Esophagus squamous epithelium (tissue), 5 donors: ENCODE measurements around the gene KRTAP20-4. TPM values are rescaled to one million over a fixed set of nuclear protein-coding genes. Genes with fewer than 3 reads are reported as not detected.

ENCODE experiments used
- DNase-seq: peaks from one replicate; lab custom pipeline; 2025; lab: John Stamatoyannopoulos, UW
- H3K27ac ChIP-seq, 4 donors: fragments of 200-600 bp; sonication (generic); one replicate each; pipeline ENCODE4 v1.5.1; 2016 to 2019; ENCODE audit warnings: mild to moderate bottlenecking in 1 of 4
- H3K27me3 ChIP-seq, 4 donors: fragments of 200-600 bp; sonication (generic); 1 replicate in 3 of 4; 2 replicates in 1 of 4; pipeline versions ENCODE4 v1.5.1 to v1.6.0; 2017 to 2021; ENCODE audit warnings: antibody characterized with exemption in 1 of 4
- H3K36me3 ChIP-seq, 3 donors: fragments of 200-600 bp; sonication (generic); one replicate each; pipeline ENCODE4 v1.5.1; 2016 to 2019
- H3K4me1 ChIP-seq, 3 donors: fragments of 200-600 bp; sonication (generic); one replicate each; pipeline ENCODE4 v1.5.1; 2017 to 2019
- H3K4me3 ChIP-seq, 4 donors: fragments of 200-600 bp; sonication (generic); 1 replicate in 3 of 4; 2 replicates in 1 of 4; pipeline ENCODE4 v1.5.1; 2016 to 2019; ENCODE audit warnings: mild to moderate bottlenecking in 2 of 4, moderate library complexity in 1 of 4
- H3K9me3 ChIP-seq, 3 donors: fragments of 200-600 bp; sonication (generic); one replicate each; pipeline ENCODE4 v1.5.1; 2016 to 2019
- POLR2A ChIP-seq, 4 donors: fragments of 450-650 bp; IDR thresholded peaks; one replicate each; pipeline ENCODE4 v1.6.1; 2017; ENCODE audit warnings: antibody characterized with exemption in 4 of 4, mild to moderate bottlenecking in 4 of 4, moderate library complexity in 3 of 4
- WGBS, 2 donors: methylation state at CpG; one replicate each; pipeline ENCODE4 v1.1.5; 2018; 5-methylcytosine and 5-hydroxymethylcytosine counted together
- intact Hi-C: fragments of 100-400 bp; cut with DNase I; formaldehyde crosslinking; loops from one replicate; pipeline ENCODE4 v1.15.0; 2022
- total RNA-seq, 4 donors: library from RNA; depleted of rRNA; stranded (reverse); fragments of >200 nt; gene quantifications; one replicate each; pipeline ENCODE4 v1.1.0, GENCODE V29; 2016
- TF ChIP-seq, protein P1 (sequence below), 6 experiments: fragments of 450-650 bp in 4 of 6; fragments of 200-600 bp in 2 of 6; sonication (generic) in 2 of 6; IDR thresholded peaks; one replicate each; pipeline ENCODE4 v1.5.1; 2016 to 2019; ENCODE audit warnings: antibody characterized with exemption in 6 of 6, mild to moderate bottlenecking in 4 of 6, moderate library complexity in 4 of 6
- donor health status: DM: yes; HTN: yes; CAD: no.

KRTAP20-4 gene
- total RNA-seq, 4 donors from 2014 or later, result not detected

DNA sequence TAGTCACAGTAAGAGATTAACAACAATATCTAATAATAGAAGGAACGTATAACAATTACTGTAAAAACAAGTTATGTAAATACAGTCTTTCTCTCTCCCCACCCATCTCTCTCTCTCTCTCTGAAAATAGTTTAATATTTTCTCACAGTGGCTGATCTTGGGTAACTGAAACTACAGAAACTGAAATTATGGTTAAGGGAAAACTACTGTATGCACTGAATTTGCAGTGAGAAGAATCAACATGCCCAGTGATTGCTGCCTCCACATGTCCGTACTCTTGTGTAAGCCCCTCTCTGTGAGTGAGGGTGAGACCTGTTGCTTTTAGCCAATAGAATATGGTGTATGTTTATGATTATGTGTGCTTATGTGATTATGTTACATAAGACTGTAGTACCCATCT, 8.3 kb upstream of the KRTAP20-4 start:
- Histone ChIP-seq H3K27me3 (no peaks in the 10 kb centered on the region), H3K27ac (no peak overlapping the region), H3K4me1 (no peaks in the 10 kb centered on the region), H3K9me3 (no peaks in the 10 kb centered on the region), H3K4me3 (no peak overlapping the region), H3K36me3 (no peaks in the 10 kb centered on the region)
- TF ChIP-seq, protein P1, sequence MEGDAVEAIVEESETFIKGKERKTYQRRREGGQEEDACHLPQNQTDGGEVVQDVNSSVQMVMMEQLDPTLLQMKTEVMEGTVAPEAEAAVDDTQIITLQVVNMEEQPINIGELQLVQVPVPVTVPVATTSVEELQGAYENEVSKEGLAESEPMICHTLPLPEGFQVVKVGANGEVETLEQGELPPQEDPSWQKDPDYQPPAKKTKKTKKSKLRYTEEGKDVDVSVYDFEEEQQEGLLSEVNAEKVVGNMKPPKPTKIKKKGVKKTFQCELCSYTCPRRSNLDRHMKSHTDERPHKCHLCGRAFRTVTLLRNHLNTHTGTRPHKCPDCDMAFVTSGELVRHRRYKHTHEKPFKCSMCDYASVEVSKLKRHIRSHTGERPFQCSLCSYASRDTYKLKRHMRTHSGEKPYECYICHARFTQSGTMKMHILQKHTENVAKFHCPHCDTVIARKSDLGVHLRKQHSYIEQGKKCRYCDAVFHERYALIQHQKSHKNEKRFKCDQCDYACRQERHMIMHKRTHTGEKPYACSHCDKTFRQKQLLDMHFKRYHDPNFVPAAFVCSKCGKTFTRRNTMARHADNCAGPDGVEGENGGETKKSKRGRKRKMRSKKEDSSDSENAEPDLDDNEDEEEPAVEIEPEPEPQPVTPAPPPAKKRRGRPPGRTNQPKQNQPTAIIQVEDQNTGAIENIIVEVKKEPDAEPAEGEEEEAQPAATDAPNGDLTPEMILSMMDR (IDR thresholded peaks at IDR 0.05), result no peak
- no peak for TF ChIP-seq POLR2A (IDR thresholded peaks at IDR 0.05)
- no peak for DNase-seq
- 53 to 68% methylated on average over 2 of the region's 2 CpGs for whole genome bisulfite sequencing, 2 donors
- intact Hi-C loops, result no loop called here

DNA sequence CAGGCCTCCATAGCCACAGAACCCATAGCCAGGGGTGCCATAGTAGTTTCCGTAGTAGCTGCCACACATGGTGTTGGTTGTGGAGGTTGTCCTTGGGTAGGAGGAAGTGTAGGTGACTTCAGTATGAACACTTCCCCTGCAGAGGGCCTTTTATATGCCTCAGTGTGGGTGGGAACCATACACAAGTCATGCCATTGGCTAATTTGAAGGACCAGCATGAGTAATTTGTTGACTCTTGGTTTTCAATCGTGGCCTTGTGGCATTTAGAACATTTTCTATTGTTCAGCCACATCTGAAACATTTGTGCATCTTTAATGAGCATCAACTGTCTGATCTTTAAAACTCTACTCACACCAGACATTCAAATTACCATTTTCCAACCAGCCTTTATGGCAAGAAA, 6.6 kb upstream of the KRTAP20-4 start, which contains the start of gene KRTAP6-1:
Gene KRTAP6-1 (minus strand): TSS at position 95 of the 400 bp plus-strand sequence. CDS start 26 bp downstream, at position 69.
- DNase-seq, result no peak
- intact Hi-C loops, result no loop called here
- no peaks in the 10 kb centered on the region for H3K27me3 ChIP-seq
- no peaks in the 10 kb centered on the region for H3K36me3 ChIP-seq
- H3K4me3 ChIP-seq, result no peak within 1 kb of the TSS
- no peak for TF ChIP-seq POLR2A (IDR thresholded peaks at IDR 0.05)
- TF ChIP-seq, protein P1 (IDR thresholded peaks at IDR 0.05), result no peak
- H3K9me3 ChIP-seq, result no peaks in the 10 kb centered on the region
- H3K4me1 ChIP-seq, result no peaks in the 10 kb centered on the region
- WGBS, 2 donors, result 61 to 65% methylated on average over 2 of the region's 2 CpGs
- H3K27ac ChIP-seq, result no peak within 1 kb of the TSS

DNA sequence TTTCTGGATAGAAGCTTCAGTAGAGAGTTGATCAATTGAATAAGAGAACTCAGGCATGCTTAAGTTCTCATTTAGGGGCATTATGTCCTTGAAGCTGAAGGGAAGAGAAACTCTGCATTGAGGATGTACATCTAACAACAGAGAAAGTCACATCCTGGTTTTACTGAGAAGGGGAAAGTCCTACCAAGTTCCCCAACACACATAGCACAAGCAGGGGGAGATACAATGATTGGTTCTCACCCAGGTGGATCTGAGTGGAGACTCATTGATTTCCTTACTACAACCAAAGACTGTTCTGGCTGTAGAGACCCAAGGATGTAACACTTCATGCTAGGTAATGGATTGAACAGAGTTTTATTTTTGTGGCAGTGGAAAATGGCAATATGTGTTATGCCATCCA, 5.2 kb upstream of the KRTAP20-4 start:
- H3K4me3 ChIP-seq, result no peak overlapping the region
- no peaks in the 10 kb centered on the region for H3K36me3 ChIP-seq
- intact Hi-C loops, result no loop called here
- TF ChIP-seq, protein P1 (IDR thresholded peaks at IDR 0.05), result no peak
- TF ChIP-seq POLR2A (IDR thresholded peaks at IDR 0.05), result no peak
- no peak for DNase-seq
- no peak overlapping the region for H3K27ac ChIP-seq
- no peaks in the 10 kb centered on the region for H3K27me3 ChIP-seq
- H3K9me3 ChIP-seq, result no peaks in the 10 kb centered on the region
- H3K4me1 ChIP-seq, result no peaks in the 10 kb centered on the region

DNA sequence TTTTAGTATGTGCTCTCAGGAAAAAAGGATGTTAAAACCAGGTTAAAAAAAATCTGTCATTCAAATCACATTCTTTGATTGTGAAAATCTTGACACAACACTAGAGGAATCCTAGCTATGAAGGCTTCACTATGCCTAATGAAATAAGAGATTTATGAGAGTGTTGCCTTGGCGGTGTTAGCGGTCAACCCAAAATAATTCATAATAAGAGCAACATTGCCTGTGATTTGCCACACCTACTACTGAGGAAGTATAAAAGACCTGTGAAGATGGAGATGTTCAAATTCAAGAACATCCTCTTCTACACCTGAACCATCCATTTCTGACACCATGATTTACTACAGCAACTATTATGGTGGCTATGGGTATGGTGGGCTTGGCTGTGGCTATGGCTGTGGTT, 4.3 kb upstream of the KRTAP20-4 start, which contains the start of gene KRTAP20-1:
Gene KRTAP20-1 (plus strand): TSS at position 301 of the 400 bp plus-strand sequence. CDS start 30 bp downstream, at position 331.
- no peaks in the 10 kb centered on the region for H3K9me3 ChIP-seq
- no peak for DNase-seq
- H3K27ac ChIP-seq, result no peak within 1 kb of the TSS
- no peaks in the 10 kb centered on the region for H3K4me1 ChIP-seq
- TF ChIP-seq, protein P1 (IDR thresholded peaks at IDR 0.05), result no peak
- TF ChIP-seq POLR2A (IDR thresholded peaks at IDR 0.05), result no peak
- no peak within 1 kb of the TSS for H3K4me3 ChIP-seq
- no peaks in the 10 kb centered on the region for H3K36me3 ChIP-seq
- 90 to 97% methylated on average over 2 of the region's 2 CpGs for WGBS, 2 donors
- H3K27me3 ChIP-seq, result no peaks in the 10 kb centered on the region
- intact Hi-C loops, result no loop called here

DNA sequence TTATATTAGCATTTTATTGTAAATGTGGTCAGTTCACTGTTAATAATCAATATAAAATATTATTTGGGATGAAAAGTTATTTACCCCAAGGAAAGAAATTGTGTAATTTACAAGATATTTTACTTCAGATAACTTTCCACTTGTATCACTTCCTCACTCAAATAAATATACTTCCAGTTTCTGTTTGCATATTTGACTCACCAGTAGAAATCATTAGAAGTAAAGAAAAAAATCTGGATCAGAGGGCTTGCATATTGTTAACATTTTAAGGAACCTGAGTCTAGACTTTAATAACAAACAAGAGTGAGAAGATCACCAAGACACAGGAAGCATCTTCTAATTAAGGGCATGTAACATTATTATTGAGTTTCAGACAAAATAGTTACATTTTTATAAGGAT, 347 bp upstream of the KRTAP20-4 start:
- no peak for TF ChIP-seq POLR2A (IDR thresholded peaks at IDR 0.05)
- TF ChIP-seq, protein P1 (IDR thresholded peaks at IDR 0.05), result no peak
- H3K4me1 ChIP-seq, result no peaks in the 10 kb centered on the region
- no peaks in the 10 kb centered on the region for H3K36me3 ChIP-seq
- no peak overlapping the region for H3K27ac ChIP-seq
- no peak overlapping the region for H3K4me3 ChIP-seq
- H3K27me3 ChIP-seq, result no peaks in the 10 kb centered on the region
- no peak for DNase-seq
- H3K9me3 ChIP-seq, result peaks cover 0 to 13% (median 0%) of the 10 kb centered on the region in 3 donors
- intact Hi-C loops, result no loop called here
